Right lobe of liver (tissue), 4 donors: ENCODE measurements around the gene OR4K14.

ENCODE experiments used
- POLR2A ChIP-seq: fragments of 450-650 bp; IDR thresholded peaks from one replicate; pipeline ENCODE4 v1.6.1; 2017; ENCODE audit warnings: antibody characterized with exemption, mild to moderate bottlenecking
- TF ChIP-seq, protein P1 (sequence below), 4 donors: fragments of 200-600 bp in 3 of 4; fragments of 450-650 bp in 1 of 4; IDR thresholded peaks; one replicate each; pipeline versions ENCODE4 v1.5.1 to v1.8.0; 2016 to 2022; ENCODE audit warnings: antibody characterized with exemption in 4 of 4, mild to moderate bottlenecking in 2 of 4
- donor health status: DM: no; HTN: no; CAD: no.
- donor health status: DM: no; HTN: no; CAD: no.
- donor health status: DM: no; HTN: yes; CAD: no.

DNA sequence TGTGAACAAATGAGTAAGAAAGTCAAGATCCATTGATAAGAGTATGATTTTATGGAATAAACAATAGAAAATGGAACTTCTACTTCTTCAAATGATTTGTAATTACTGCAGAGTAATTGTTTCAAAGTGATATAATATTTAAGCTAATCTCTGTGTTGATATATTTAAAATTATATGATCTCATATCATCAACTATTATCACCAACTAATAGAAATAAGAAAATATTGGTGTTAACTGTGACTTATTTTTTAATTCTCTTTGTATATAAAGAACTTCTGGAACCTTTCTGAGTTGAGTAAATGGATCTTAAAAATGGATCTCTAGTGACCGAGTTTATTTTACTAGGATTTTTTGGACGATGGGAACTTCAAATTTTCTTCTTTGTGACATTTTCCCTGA lies 40.6 kb upstream of the OR4K14 start, which contains the start of gene OR4L1:
- TF ChIP-seq, protein P1, sequence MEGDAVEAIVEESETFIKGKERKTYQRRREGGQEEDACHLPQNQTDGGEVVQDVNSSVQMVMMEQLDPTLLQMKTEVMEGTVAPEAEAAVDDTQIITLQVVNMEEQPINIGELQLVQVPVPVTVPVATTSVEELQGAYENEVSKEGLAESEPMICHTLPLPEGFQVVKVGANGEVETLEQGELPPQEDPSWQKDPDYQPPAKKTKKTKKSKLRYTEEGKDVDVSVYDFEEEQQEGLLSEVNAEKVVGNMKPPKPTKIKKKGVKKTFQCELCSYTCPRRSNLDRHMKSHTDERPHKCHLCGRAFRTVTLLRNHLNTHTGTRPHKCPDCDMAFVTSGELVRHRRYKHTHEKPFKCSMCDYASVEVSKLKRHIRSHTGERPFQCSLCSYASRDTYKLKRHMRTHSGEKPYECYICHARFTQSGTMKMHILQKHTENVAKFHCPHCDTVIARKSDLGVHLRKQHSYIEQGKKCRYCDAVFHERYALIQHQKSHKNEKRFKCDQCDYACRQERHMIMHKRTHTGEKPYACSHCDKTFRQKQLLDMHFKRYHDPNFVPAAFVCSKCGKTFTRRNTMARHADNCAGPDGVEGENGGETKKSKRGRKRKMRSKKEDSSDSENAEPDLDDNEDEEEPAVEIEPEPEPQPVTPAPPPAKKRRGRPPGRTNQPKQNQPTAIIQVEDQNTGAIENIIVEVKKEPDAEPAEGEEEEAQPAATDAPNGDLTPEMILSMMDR (IDR thresholded peaks at IDR 0.05), result no peak
- TF ChIP-seq POLR2A, result no peak
